GM20000 (cell line): ENCODE results near the gene LMBR1.
"Not testable (repeated sequence)": the region's sequence is repeated elsewhere in the genome, so short reads cannot be mapped to it uniquely, and the experiment has no call there.

Source experiments
- DNase-seq: peaks from one replicate; pipeline ENCODE4 v3.0.0; 2012; ENCODE audit warnings: low spot score
- TF ChIP-seq, protein P1 (sequence below): IDR thresholded peaks from 2 replicates; pipeline ENCODE4 v1.5.1; 2012; ENCODE audit warnings: mild to moderate bottlenecking, control low read depth; ENCODE audit errors: extremely low read depth, missing control alignments

LMBR1 gene

DNA sequence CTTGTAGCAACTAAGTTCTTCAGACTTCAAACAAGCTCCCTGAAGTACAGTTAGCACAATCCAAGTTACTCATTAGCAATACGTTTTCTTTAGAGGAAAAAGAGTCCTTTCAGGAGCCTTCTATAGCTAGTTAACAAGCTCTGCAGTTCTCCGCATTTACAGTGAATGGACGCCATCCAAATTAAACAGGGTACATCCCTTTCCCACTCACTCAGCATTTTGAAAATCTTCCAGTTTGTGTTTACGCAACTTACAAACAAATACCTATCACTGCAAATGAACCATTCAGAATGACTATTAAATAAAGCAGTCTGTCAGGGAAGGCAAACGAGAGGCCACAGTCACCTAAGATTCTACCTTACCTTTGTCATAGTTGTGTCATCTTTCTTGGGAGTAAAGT is 167.9 kb downstream of the LMBR1 start:
- TF ChIP-seq, protein P1, sequence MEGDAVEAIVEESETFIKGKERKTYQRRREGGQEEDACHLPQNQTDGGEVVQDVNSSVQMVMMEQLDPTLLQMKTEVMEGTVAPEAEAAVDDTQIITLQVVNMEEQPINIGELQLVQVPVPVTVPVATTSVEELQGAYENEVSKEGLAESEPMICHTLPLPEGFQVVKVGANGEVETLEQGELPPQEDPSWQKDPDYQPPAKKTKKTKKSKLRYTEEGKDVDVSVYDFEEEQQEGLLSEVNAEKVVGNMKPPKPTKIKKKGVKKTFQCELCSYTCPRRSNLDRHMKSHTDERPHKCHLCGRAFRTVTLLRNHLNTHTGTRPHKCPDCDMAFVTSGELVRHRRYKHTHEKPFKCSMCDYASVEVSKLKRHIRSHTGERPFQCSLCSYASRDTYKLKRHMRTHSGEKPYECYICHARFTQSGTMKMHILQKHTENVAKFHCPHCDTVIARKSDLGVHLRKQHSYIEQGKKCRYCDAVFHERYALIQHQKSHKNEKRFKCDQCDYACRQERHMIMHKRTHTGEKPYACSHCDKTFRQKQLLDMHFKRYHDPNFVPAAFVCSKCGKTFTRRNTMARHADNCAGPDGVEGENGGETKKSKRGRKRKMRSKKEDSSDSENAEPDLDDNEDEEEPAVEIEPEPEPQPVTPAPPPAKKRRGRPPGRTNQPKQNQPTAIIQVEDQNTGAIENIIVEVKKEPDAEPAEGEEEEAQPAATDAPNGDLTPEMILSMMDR, result no peak
- no peak for DNase-seq

DNA sequence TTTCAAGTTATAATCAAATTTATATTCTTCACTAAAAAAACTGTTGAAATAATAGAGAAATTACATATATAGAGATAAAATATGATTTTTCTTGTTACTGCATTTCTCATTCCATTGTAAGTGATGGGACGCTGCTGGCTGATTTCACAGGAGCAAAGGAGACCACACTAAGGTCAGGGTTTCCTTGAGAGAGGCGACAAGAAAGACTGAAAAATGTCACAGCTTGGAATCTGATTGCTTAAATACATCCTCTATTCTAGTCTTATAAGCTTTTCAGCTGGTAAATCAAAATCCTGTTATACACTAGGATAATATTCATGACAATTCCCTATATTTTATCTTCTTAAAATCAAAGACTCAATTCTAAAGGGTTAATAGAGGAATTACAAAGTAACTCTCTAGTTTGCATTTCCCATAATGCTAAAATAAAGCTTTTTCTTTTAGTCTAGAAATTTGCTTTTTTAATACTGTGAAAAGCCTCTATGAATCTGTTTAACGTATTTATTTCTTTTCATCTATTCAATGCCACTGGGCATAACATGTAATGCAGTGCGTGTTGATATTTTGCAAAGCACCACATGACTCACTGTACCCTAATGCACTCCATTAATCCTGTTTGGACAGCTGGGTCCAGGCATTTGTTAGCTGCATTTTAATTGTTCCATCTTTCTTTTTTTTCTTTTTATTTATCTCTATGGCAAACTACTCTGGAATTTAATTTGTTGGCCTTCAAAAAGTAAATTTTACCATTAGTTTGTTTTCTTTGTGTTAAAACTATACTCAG is 170.7 kb downstream of the LMBR1 start:
- no peak for DNase-seq
- TF ChIP-seq, protein P1, result no peak

DNA sequence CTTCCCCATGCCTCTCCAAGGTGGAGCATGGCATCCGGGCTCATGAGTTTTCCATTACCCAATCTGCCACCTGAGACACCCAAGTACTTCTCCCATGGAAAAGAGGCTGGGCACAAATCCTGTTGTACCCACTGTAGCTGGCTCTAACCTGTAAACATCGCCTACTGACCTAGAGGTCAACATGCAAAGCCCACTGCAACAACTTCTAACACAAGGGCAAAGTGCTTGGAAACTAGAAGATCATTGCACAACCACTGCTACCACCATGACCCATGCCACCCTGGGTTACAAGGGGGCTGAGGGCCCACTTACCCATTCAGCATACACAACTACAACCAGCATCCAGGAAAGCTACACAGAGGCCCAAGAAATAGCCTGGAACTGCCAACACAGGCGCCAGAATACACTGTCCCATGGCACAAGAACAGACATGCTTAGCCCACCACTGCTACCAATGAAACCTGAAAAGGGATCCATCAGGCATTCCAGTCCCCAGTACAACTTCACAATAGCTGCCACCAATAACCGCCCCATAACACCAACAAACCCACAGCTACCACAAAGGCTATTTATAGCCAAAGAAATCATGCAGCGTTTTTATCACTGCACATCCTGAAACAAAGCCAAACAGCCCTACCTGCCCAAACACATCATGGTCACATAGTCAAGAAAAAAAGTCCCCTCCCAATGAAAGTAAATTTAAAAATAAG is 189.1 kb downstream of the LMBR1 start:
- TF ChIP-seq, protein P1, result no peak
- DNase-seq, result no peak

DNA sequence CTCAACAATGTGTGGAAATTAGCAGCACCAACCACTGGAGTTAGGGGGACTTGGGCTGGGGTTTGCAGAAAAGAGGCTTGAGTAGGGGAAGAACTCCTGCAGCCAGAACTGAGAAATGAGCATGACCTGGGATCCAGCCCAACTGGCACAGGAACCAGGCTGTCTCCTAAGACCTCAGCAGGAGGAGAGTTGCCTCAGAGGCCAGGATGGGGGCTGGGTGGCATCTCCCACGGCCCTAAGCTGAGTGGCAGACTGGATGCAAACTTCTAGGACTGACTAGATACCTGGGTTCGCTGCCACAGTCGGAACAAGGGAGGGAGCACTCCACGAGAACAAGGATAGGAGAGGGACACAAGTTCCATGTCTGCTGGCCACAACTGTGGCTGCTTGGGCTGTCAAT is 189.8 kb downstream of the LMBR1 start:
- no peak for DNase-seq

DNA sequence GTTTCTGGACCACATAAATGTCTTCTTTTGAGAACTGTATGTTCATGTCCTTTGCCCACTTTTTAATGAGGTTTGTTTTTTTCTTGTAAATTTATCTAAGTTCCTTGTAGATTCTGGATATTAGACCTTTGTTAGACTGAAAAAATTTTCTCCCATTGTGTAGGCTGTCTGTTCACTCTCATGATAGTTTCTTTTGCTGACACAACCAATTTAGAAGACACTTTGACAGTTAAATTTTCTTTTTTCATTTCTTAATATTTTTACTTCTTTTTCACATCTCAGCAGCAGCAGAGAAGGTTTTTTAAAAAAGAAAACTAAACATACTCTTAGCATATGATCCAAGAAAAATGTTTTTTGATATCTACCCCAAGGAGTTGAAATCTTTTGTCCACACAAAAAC is 190.6 kb downstream of the LMBR1 start:
- no peak for DNase-seq
- TF ChIP-seq, protein P1, result no peak

More for the DNA sequence above, 189.8 kb downstream of the LMBR1 start:
- TF ChIP-seq, protein P1, result no peak

DNA sequence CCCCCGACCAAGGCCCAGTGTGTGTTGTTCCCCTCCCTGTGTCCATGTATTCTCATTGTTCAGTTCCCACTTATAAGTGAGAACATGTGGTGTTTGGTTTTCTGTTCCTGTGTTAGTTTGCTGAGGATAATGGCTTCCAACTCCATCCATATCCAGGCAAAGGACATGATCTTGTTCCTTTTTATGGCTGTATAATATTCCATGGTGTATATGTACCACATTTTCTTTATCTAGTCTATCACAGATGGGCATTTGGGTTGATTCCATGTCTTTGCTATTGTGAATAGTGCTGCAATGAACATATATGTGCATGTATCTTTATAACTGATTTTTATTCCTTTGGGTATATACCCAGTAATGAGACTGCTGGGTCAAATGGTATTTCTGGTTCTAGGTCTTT is 191.2 kb downstream of the LMBR1 start:
- not testable (repeated sequence) for DNase-seq

DNA sequence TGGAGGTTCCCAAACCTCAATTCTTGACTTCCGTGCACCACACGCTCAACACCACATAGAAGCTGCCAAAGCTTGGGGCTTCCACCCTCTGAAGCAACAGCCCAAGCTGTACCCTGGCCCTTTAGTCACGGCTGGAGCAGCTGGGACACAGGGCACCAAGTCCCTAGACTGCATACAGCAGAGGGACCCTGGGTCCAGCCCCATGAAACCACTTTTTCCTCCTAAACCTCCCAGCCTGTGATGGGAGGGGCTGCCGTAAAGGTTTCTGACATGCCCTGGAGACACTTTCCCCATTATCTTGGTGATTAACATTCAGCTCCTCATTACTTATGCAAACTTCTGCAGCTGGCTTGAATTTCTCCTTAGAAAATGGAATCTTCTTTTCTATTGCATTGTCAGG is 194.5 kb downstream of the LMBR1 start:
- DNase-seq, result not testable (repeated sequence)

DNA sequence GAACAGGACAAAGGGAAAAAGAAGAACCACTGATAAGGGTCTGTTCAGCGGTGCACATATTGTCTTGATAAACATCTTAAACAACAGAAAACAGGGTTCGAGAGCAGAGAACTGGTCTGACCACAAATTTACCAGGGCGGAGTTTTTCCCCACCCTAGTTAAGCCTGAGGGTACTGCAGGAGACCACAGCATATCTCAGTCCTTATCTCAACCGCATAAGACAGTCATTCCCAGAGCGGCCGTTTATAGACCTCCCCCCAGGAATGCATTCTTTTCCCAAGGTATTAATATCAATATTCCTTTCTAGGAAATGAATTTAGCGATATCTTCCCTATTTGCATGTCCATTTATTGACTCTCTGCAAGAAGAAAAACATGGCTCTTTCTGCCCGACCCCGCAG is 195.7 kb downstream of the LMBR1 start:
- not testable (repeated sequence) for DNase-seq

DNA sequence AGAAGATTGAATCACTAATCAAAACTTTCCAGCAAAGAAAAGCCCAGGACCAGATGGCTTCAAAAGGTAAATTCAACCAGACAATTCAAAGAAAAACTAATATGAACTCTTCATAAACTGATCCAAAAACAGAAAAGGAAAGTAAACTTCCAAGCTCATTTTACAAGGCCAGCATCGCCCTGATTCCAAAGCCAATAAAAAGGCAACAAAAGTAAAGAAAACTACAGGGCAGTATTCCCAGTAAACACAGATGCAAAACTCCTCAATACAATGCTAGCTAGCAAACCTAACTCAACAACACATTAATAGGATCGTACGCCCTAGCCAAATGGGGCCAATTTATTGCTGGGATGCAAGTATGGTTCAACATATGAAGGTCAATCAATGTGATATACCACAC is 199.4 kb downstream of the LMBR1 start:
- DNase-seq, result no peak
- TF ChIP-seq, protein P1, result no peak
